ENCODE results near the gene PPP2R3B.

DNA sequence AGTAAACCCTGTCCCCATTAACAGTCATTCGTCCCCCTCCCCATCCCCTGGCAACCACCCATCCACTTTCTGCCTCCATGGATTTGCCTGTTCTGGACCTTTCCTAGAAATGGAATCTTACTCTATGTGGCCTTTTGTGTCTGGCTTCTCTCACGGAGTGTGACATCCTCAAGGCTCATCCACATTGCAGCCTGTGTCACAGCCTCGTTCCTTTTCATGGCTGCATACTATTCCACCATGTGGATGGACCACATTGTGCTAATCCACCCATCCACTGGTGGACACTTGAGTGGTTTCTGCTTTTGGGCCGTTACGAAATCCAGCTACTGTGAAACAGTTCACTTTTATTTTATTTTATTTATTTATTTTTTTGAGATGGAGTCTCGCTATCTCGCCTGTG lies 8.1 kb upstream of the PPP2R3B start:
- TF ChIP-seq, protein P1, sequence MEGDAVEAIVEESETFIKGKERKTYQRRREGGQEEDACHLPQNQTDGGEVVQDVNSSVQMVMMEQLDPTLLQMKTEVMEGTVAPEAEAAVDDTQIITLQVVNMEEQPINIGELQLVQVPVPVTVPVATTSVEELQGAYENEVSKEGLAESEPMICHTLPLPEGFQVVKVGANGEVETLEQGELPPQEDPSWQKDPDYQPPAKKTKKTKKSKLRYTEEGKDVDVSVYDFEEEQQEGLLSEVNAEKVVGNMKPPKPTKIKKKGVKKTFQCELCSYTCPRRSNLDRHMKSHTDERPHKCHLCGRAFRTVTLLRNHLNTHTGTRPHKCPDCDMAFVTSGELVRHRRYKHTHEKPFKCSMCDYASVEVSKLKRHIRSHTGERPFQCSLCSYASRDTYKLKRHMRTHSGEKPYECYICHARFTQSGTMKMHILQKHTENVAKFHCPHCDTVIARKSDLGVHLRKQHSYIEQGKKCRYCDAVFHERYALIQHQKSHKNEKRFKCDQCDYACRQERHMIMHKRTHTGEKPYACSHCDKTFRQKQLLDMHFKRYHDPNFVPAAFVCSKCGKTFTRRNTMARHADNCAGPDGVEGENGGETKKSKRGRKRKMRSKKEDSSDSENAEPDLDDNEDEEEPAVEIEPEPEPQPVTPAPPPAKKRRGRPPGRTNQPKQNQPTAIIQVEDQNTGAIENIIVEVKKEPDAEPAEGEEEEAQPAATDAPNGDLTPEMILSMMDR (IDR thresholded peaks at IDR 0.05) = no peak
- TF ChIP-seq POLR2A (IDR thresholded peaks at IDR 0.05) = no peak

Measured in testis (tissue), 2 donors.